Gastrocnemius medialis (tissue), 4 donors: ENCODE results near the gene RABIF. TPM values are rescaled to one million over a fixed set of nuclear protein-coding genes. Genes with fewer than 3 reads are reported as not detected.
A peak's percentile ranks its signal among the peaks of the same experiment; 100 is the strongest.
"Not testable (repeated sequence)": the region's sequence is repeated elsewhere in the genome, so short reads cannot be mapped to it uniquely, and the experiment has no call there.

Experiments
- ATAC-seq, 2 donors: fragments of 150-250 bp; one replicate each; pipeline ENCODE4 v1.9.1; 2016
- DNase-seq, 2 donors: peaks; one replicate each; pipeline ENCODE4 v3.0.0-alpha.2; 2019
- H3K27ac ChIP-seq, 4 donors: fragments of 200-600 bp; sonication (generic); 1 replicate in 1 of 4; 2 replicates in 3 of 4; pipeline ENCODE4 v1.5.1; 2016 to 2018; ENCODE audit warnings: mild to moderate bottlenecking in 2 of 4, moderate library complexity in 1 of 4
- H3K27me3 ChIP-seq, 3 donors: fragments of 200-600 bp; sonication (generic) in 2 of 3; 1 replicate in 1 of 3; 2 replicates in 2 of 3; pipeline versions ENCODE4 v1.5.1 to v1.6.0; 2016 to 2019; ENCODE audit warnings: mild to moderate bottlenecking in 1 of 3, moderate library complexity in 1 of 3
- H3K36me3 ChIP-seq, 2 donors: fragments of 200-600 bp; sonication (generic) in 1 of 2; one replicate each; pipeline ENCODE4 v1.5.1; 2017 to 2018
- H3K4me1 ChIP-seq, 2 donors: fragments of 200-600 bp; sonication (generic) in 1 of 2; one replicate each; pipeline ENCODE4 v1.5.1; 2016 to 2017; ENCODE audit warnings: mild to moderate bottlenecking in 2 of 2
- H3K4me3 ChIP-seq, 4 donors: fragments of 200-600 bp; sonication (generic) in 3 of 4; 1 replicate in 1 of 4; 2 replicates in 3 of 4; pipeline ENCODE4 v1.5.1; 2016 to 2019; ENCODE audit warnings: mild to moderate bottlenecking in 2 of 4
- H3K9me3 ChIP-seq, 3 donors: fragments of 200-600 bp; sonication (generic) in 2 of 3; 1 replicate in 1 of 3; 2 replicates in 2 of 3; pipeline ENCODE4 v1.5.1; 2016 to 2019
- POLR2A ChIP-seq, 2 donors: fragments of 450-650 bp; IDR thresholded peaks; one replicate each; pipeline ENCODE4 v1.6.1; 2017; ENCODE audit warnings: antibody characterized with exemption in 2 of 2, mild to moderate bottlenecking in 2 of 2, moderate library complexity in 2 of 2
- in situ Hi-C, 4 donors: fragments of 200-750 bp; cut with MboI; loops; one replicate each; pipeline versions ENCODE4 v1.15.0 to v1.8.0; 2017; ENCODE audit warnings: low sequenced_read_pairs in 4 of 4
- intact Hi-C: fragments of 100-400 bp; cut with DNase I; formaldehyde crosslinking; loops from one replicate; pipeline ENCODE4 v1.15.1; 2023; ENCODE audit warnings: low total_unique reads
- total RNA-seq, 4 donors: library from RNA; depleted of rRNA; stranded (reverse); fragments of >200 nt; gene quantifications; one replicate each; pipeline versions ENCODE4 v1.1.0 to v1.2.3, GENCODE V29; 2016
- TF ChIP-seq, protein P1 (sequence below), 5 experiments: fragments of 450-650 bp in 3 of 5; fragments of 200-600 bp in 2 of 5; sonication (generic) in 2 of 5; IDR thresholded peaks in 4 of 5; conservative IDR thresholded peaks in 1 of 5; 1 replicate in 4 of 5; 2 replicates in 1 of 5; pipeline ENCODE4 v1.5.1; 2016 to 2019; ENCODE audit warnings: antibody characterized with exemption in 5 of 5, mild to moderate bottlenecking in 3 of 5, moderate library complexity in 3 of 5

Gene RABIF
- 1 to 10 TPM; 2.6 to 9.2 (median 3.9) TPM for total RNA-seq

DNA sequence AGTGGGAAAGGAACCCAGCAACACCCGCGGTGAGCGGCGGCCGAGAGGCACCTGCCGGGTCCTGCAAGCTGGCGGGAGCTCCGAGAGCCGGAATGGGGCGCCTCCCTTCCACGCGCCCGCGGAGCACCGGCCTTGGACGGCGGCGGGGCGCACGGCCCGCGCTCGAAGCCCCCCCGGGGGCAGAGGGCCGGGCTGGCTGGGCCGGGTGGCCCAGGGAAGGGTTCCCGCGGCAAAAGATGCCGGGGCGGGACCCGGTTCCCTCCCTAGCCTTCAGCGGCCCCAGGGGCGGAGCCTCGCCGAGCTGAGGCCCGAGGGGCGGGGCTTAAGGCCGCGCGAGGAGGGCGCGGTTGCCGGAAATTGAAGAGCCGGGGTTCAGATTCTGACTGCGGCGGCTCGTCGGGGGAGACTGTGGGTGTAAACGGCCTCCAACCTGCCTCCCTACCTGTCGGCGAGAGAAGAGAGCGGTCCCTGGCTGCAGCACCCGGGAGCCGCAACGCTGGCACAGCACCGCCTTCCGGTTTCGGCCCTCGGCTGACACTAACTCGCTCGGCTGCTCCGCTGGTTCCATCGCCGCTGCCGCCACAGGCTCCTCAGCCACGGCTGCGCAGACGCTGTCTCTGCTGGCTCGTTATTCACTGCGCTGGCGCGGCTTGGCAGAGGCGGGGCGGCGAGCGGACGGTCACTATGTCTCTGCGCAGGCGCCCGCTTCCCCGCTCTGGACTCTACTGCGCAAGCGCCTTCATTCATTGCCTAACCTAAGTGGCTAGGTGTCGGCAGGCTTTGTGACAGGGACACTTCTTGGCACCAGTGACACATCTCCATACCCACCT is at the start of gene RABIF:
TSS of gene RABIF (minus strand) at position 619 of the 830 bp plus-strand sequence. CDS start at position 568, 51 bp downstream.
- DNase-seq (peak; percentile 91 to 96), ATAC-seq (peak; percentile 95 to 96)
- peaks cover 9 to 13% of the 10 kb centered on the region in 2 donors for H3K4me1 ChIP-seq
- H3K4me3 ChIP-seq: peak within 1 kb of the TSS; percentile 77 to 98 (median 90)
- peaks cover 4 to 17% of the 10 kb centered on the region in 2 donors for H3K36me3 ChIP-seq
- in situ Hi-C loops (no loop called here), intact Hi-C loops (loop anchor here (1.0 to 2.0 kb wide), 4 partner anchors 27 to 78 kb away; partner anchors contain the start of genes CYB5R1, KLHL12 and PCAT6)
- no peaks in the 10 kb centered on the region for H3K9me3 ChIP-seq
- TF ChIP-seq POLR2A (IDR thresholded peaks at IDR 0.05): peak; percentile 85 to 87
- TF ChIP-seq, protein P1, sequence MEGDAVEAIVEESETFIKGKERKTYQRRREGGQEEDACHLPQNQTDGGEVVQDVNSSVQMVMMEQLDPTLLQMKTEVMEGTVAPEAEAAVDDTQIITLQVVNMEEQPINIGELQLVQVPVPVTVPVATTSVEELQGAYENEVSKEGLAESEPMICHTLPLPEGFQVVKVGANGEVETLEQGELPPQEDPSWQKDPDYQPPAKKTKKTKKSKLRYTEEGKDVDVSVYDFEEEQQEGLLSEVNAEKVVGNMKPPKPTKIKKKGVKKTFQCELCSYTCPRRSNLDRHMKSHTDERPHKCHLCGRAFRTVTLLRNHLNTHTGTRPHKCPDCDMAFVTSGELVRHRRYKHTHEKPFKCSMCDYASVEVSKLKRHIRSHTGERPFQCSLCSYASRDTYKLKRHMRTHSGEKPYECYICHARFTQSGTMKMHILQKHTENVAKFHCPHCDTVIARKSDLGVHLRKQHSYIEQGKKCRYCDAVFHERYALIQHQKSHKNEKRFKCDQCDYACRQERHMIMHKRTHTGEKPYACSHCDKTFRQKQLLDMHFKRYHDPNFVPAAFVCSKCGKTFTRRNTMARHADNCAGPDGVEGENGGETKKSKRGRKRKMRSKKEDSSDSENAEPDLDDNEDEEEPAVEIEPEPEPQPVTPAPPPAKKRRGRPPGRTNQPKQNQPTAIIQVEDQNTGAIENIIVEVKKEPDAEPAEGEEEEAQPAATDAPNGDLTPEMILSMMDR (IDR thresholded peaks at IDR 0.05 in 4 of 5, conservative IDR thresholded peaks at IDR 0.05 in 1 of 5): peak in 2 of 5 experiments; percentile 23 to 36
- no peaks in the 10 kb centered on the region for H3K27me3 ChIP-seq
- H3K27ac ChIP-seq: peak within 1 kb of the TSS; percentile 93 to 99 (median 96)

DNA sequence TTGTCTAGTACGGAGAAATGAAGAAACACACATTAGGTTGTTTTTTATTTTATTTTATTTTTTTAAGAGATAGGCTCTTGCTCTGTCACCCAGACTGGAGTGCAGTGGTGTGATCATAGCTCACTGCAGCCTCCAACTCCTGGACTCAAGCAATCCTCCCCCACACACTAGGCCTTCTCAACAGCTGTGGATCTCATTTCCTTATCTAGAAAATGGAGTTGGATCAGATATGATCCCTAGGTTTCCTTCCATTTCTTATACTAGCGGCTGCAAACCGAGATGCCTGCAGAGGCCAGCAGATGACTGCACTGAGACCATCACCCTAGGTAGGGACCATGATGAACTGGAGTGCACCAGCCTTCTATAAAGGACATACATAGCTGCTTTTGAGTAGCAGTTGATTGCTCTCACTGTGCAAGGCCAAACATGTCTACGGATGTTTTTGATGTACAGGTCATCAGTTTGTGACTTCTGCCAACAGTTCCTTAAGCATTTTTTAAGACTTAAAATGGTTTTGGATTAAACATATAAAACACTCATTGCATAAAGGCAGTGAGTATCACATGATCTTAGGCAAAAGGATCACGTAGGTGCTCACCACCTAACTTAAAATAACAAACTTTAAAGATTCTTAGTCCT is 49.5 kb upstream of the RABIF start:
- in situ Hi-C loops (loop anchor here in 1 of 4 donors (10.0 kb wide), 1 partner anchor 56 kb away; no protein-coding TSS in a partner anchor), intact Hi-C loops (no loop called here)
- ATAC-seq (no peak), DNase-seq (no peak)
- TF ChIP-seq, protein P1 (IDR thresholded peaks at IDR 0.05 in 4 of 5, conservative IDR thresholded peaks at IDR 0.05 in 1 of 5): no peak
- no peak for TF ChIP-seq POLR2A (IDR thresholded peaks at IDR 0.05)
- Histone ChIP-seq H3K4me3 (no peak overlapping the region), H3K27me3 (no peaks in the 10 kb centered on the region), H3K9me3 (no peaks in the 10 kb centered on the region), H3K4me1 (no peaks in the 10 kb centered on the region), H3K27ac (no peak overlapping the region), H3K36me3 (peaks cover 0 to 32% of the 10 kb centered on the region in 2 donors)

DNA sequence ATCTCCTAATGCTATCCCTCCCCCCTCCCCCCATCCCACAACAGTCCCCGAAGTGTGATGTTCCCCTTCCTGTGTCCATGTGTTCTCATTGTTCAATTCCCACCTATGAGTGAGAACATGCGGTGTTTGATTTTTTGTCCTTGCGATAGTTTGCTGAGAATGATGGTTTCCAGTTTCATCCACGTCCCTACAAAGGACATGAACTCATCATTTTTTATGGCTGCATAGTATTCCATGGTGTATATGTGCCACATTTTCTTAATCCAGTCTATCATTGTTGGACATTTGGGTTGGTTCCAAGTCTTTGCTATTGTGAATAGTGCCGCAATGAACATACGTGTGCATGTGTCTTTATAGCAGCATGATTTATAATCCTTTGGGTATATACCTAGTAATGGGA is 47.5 kb upstream of the RABIF start:
- ATAC-seq, H3K27me3 ChIP-seq, DNase-seq, H3K4me3 ChIP-seq, H3K4me1 ChIP-seq, H3K9me3 ChIP-seq, H3K27ac ChIP-seq, intact Hi-C loops: not testable (repeated sequence)
- H3K36me3 ChIP-seq: peaks cover 0 to 12% of the 10 kb centered on the region in 2 donors
- in situ Hi-C loops: loop anchor here in 1 of 4 donors (10.0 kb wide), 1 partner anchor 58 kb away; no protein-coding TSS in a partner anchor

DNA sequence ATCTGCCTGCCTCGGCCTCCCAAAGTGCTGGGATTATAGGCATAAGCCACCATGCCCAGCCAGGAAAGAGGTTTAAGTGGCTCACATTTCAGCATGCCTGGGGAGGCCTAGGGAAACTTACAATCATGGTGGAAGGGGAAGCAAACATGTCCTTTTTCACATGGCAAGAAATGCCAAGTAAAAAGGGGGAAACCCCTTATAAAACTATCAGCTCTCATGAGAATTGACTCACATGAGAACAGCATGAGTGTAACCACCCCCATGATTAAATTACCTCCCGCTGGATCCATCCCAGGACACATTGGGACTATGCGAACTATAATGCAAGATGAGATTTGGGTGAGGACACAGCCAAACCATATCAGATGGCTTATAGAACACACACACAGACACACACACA is 46.9 kb upstream of the RABIF start:
- Histone ChIP-seq H3K27ac (no peak overlapping the region), H3K9me3 (peaks cover 0 to 3% (median 0%) of the 10 kb centered on the region in 3 donors), H3K27me3 (no peaks in the 10 kb centered on the region), H3K4me1 (no peaks in the 10 kb centered on the region), H3K4me3 (no peak overlapping the region), H3K36me3 (peaks cover 0 to 7% of the 10 kb centered on the region in 2 donors)
- intact Hi-C loops (no loop called here), in situ Hi-C loops (loop anchor here in 1 of 4 donors (10.0 kb wide), 1 partner anchor 59 kb away; no protein-coding TSS in a partner anchor)
- DNase-seq: no peak
- no peak for ATAC-seq
- TF ChIP-seq POLR2A (IDR thresholded peaks at IDR 0.05): no peak
- TF ChIP-seq, protein P1 (IDR thresholded peaks at IDR 0.05 in 4 of 5, conservative IDR thresholded peaks at IDR 0.05 in 1 of 5): no peak

DNA sequence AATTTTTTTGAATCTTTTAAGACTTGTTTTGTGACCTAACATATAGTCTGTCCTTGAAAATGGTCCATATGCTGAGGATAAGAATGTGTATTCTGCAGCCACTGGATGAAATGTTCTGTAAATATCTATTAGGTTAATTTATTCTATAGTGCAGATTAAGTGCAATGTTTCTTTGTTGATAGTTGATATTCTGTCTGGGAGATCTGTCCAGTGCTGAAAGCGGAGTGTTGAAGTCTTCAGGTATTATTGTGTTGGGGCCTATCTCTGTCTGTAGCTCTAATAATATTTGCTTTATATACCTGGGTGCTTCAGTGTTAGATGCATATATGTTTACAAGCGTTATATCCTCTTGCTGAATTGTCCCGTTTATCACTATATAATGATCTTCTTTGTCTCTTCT is 45.8 kb upstream of the RABIF start:
- H3K27me3 ChIP-seq: no peaks in the 10 kb centered on the region
- H3K4me3 ChIP-seq: no peak overlapping the region
- ATAC-seq: no peak
- in situ Hi-C loops: loop anchor here in 1 of 4 donors (10.0 kb wide), 1 partner anchor 60 kb away; no protein-coding TSS in a partner anchor
- intact Hi-C loops: no loop called here
- peaks cover 0 to 3% (median 0%) of the 10 kb centered on the region in 3 donors for H3K9me3 ChIP-seq
- no peaks in the 10 kb centered on the region for H3K4me1 ChIP-seq
- no peak for DNase-seq
- no peaks in the 10 kb centered on the region for H3K36me3 ChIP-seq
- no peak overlapping the region for H3K27ac ChIP-seq
- TF ChIP-seq, protein P1 (IDR thresholded peaks at IDR 0.05 in 4 of 5, conservative IDR thresholded peaks at IDR 0.05 in 1 of 5): no peak
- no peak for TF ChIP-seq POLR2A (IDR thresholded peaks at IDR 0.05)
